NCI-H748 (cell line): Measurements from ENCODE around the gene HNRNPA1L2.
"Not testable (repeated sequence)": the region's sequence is repeated elsewhere in the genome, so short reads cannot be mapped to it uniquely, and the experiment has no call there.

Experiments
- DNase-seq: peaks from one replicate; lab custom pipeline; 2025; ENCODE audit not compliant: unreplicated experiment; lab: John Stamatoyannopoulos, UW

The HNRNPA1L2 gene

GRCh38 chr13:52642131-52642530 lies at the start of gene HNRNPA1L2:
TSS of gene HNRNPA1L2 (plus strand) at chr13:52642431. CDS start at chr13:52642493, 62 bp downstream.
- no peak for DNase-seq

GRCh38 chr13:52593175-52593574 lies 49.1 kb upstream of the HNRNPA1L2 start:
- DNase-seq = not testable (repeated sequence)

DNA sequence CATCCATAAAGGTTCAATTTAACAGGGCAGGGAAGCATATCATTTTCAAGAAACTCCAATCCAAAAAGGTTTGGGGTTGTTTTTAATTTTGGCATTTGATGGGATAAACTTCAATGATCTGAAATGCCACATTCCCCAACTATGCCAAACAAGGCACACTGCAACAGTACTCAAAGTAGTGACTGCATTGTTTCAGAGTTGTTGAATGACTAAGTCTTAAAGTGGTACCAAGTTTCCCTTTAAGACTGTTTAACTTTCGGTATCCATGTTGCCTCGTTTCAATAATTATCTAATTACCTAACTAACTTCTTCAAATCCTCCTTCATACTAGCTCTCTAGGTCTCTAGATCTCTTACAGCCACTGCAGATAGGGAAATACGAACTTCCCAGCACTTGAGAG lies 48.4 kb upstream of the HNRNPA1L2 start:
- not testable (repeated sequence) for DNase-seq

DNA sequence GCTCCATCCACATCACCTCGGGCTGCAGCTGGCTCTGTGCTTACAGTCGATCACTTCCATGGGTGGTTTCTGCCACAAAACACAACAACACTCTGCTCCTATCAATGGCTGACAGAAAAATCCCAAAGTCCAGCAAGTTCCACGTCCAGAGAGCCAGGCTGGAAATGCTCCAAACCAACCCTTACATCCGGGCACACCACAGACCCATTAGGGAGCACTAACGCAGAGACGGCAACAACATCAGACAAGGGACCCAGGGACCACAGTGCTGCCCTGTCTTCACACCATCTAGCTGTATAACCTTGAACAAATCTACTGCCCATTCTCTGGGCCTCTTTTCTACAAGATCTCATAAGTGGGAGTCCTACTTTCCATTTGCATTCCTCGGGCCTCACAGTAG lies 47.9 kb upstream of the HNRNPA1L2 start:
- not testable (repeated sequence) for DNase-seq

- no peak for DNase-seq
These were observed 44.6 kb upstream of the HNRNPA1L2 start for GRCh38 chr13:52597676-52598075.

DNA sequence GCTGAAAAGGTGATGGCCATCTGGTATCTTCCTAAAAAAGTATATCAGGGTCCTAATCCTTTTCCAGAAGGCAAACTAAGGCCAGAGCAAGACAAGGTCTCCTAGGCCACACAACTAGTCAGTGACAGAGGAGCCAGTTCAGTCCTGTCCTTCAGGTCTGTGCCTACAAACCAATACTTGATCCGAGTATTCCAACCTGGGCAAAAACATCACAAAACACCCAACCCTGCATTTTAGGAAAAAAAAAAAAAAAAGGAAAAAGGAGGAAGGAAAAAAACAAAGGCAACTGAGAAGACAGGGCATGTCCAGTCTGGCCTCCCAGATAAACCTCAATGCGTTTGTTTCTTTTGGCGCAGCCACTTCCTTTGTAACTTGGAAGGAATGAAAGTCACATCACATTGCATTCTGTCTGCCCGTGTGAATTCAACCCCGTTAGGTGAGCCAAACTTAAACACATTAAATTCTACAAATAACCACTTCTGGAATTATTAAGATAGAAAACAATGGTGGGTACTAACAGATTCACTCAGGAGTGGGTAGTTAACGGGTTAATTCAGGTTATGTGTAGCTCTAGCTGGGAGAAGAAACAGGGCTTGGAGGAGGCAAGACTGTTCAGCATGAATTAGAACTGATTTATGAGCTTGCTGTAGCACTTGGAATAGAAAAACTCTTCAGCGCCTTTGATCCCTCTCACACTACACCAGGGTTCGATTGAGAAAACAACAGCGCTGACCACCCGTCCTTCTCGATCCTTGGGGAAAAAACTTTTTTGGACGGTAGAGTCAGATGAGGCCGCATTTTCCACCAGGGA lies 43.0 kb upstream of the HNRNPA1L2 start:
- DNase-seq = no peak

GRCh38 chr13:52599848-52600603 lies 42.2 kb upstream of the HNRNPA1L2 start:
- peak; percentile 29 for DNase-seq

DNA sequence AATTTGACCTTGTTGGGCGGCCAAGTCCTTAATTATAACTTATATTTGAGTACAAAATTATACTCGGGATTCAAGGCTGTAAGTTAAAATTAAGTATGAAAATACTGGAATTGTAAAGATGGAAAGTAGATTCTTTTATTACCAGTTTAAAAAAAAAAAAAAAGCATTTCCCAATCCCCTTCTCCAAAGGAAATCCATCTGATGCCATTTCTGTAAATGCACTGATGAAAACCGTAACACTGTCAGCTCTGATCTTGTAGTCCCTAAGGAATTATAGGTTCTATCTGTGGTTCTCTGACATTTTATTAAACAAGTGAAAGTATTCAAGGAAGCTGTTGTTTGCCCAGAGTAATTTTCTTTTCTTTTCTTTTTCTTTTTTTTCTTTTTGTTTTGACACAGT lies 41.6 kb upstream of the HNRNPA1L2 start:
- no peak for DNase-seq

DNA sequence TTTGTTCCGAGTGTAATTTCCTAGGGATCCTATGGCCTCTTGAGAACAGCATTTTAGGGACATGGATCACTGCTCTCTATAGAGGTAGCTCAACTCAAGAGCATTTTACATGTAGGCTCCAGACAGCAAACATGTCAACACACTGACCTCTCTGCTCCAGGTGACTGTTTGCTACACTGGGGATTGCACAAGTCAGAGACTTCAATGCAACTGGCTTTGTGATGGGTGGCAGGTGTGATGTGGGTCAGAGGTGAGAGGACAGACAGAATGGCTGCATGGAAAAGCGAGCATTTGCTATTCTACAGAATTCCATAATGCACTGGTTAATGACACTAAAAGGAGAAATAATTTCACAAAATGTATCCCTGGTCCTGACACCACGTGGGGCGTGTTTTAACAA lies 38.9 kb upstream of the HNRNPA1L2 start:
- not testable (repeated sequence) for DNase-seq

- not testable (repeated sequence) for DNase-seq
These were observed 36.1 kb upstream of the HNRNPA1L2 start for GRCh38 chr13:52606126-52606525.

DNA sequence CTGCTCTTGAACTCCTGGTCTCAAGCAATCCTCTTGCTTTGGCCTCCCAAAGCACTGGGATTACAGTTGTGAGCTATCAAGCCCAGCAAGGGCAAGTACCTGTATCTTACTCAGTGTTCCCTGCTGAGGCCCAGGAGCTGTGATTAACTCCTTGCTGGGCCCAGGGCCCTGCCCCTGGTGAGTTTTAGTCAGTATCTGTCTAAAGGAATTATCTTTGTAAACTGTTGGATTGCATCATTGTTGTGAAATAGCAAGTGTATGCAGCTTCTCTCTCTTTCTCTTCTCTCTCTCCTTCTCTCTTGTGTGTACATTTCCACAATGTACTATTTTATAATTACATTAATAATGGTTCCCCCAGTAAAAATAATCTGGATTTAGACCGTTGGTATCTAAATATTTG lies 35.4 kb upstream of the HNRNPA1L2 start:
- DNase-seq = not testable (repeated sequence)

DNA sequence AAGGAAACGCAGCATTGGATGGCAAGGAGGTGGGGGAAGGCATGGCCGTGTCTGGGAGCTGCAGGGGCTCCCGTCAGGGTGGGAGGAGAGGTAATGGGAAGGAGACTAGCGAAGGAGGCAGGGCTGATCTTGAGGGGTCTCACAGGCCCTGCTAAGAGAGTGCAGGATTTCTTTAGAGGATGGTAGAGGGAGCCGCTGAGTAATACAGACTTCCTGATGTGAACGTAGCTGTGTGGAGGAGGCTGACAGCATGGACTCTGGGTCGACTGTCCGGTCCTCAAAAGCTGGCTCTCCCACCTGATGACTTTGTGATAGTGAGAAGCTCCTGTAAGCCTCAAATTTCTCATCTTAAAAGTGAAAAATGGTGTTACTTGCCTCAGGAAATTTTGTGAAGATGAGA lies 34.0 kb upstream of the HNRNPA1L2 start:
- not testable (repeated sequence) for DNase-seq

DNA sequence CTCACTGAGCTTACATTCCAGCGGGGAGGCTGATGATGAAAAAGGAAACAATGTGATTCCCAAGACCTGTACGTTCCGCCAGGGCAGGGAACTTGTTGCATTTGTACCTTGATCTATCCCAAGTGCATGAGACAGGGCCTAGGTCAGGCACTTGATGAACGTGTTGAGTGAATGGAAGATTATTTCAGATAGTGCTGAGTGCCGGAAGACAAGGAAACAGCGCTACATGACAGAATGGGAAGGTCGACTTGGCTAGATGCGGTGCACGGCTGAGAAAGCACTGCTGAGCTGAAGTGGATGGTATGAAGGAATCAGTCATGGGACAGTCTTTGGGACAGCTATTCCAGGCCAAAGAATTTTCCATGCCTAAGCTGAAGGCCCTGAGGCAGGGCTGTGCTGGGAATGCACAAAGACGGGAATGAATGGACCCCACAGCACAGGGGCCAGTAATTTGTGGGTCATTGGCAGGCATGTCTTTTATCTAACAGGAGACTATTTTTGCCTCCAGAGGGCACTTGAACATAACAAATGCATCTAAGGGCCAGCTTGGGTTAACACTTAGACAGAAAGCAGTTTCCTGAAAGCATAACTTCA lies 33.1 kb upstream of the HNRNPA1L2 start:
- peak; percentile 56 for DNase-seq

DNA sequence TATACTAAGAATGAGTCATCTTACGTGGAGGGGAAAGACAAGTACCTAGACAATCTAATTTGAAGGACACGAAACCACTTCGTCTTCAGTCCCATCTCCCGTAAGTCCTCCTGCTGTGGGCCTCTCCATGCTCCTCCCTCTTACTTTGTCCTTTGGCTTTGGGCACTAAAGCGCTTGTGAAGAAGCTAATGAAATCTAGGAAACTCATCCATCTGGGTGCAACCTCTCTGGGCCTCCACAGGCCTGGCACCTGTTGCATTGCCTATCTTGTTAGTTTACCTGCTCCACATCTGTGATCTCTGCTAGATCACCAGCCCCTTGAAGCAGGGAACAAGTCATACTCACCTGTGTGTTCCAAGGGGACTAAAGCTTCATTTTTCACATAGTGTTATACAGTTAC lies 32.1 kb upstream of the HNRNPA1L2 start:
- not testable (repeated sequence) for DNase-seq

GRCh38 chr13:52615134-52615801 lies 27.0 kb upstream of the HNRNPA1L2 start:
- no peak for DNase-seq

DNA sequence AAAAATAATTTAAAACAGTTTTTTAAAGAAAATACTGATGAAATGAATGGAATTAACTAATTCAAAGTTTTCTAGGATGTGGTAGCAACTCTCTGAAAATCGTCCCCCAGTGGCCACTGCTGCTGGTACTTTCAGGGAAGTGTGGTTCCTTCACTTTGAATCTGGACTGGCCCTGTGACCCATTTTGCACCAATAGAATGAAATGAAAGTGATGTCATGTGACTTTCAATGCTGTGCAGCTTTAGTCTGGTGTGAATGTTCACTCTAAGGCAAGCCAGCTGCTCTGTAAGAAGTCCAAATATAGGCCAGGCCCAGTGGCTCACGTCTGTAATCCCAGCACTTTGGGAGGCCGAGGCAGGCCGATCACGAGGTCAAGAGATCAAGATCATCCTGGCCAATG lies 26.4 kb upstream of the HNRNPA1L2 start:
- DNase-seq = no peak

GRCh38 chr13:52617070-52618060 lies 24.9 kb upstream of the HNRNPA1L2 start:
- DNase-seq = peak; percentile 93

- DNase-seq = not testable (repeated sequence)
These were observed 11.0 kb upstream of the HNRNPA1L2 start for GRCh38 chr13:52631083-52631690.

- no peak for DNase-seq
These were observed 3.4 kb upstream of the HNRNPA1L2 start for GRCh38 chr13:52638666-52639328.
